ENCODE data around the gene TMEM123.

Gene TMEM123

DNA sequence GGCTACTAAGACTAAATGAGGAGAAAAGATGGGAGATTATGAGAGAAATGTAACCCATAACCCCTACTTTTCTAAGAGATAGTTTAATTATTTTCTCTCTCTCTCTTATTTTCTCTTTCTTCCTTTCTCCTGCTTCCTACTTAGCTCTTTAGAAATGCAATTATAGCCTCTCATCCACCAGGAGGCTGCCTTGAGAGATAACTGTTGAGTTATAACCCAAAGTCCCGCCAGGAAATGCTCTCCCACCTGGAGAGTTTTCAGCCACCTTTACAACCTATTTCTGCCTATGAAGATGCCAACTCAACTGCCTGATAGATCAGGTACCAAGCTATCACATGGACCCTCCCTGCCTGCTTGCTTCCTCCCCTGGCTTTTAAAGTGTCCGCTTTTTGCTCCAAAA lies 34.0 kb upstream of the TMEM123 start:
- Histone ChIP-seq H3K23ac (ENCODE audit: low read depth, low read length, poor library complexity) (no peak overlapping the region), H3K18ac (ENCODE audit: low read length) (no peak overlapping the region), H2BK120ac (ENCODE audit: low read depth, low read length) (no peak overlapping the region), H3K36me3 (replicated peaks in 1 of 2; ENCODE audit: control insufficient read depth in 2 of 2, insufficient read depth in 2 of 2, low read length in 2 of 2) (no peaks in the 10 kb centered on the region), H2AK5ac (ENCODE audit: low read depth, low read length) (no peak overlapping the region), H3K27ac (replicated peaks; ENCODE audit: low read length) (no peak overlapping the region), H4K91ac (ENCODE audit: low read depth, low read length, poor library complexity) (no peak overlapping the region), H3K4me3 (ENCODE audit: low read length in 2 of 2) (no peak overlapping the region), H3K14ac (ENCODE audit: low read length) (no peak overlapping the region), H2AFZ (ENCODE audit: low read length) (no peak overlapping the region), H3K27me3 (ENCODE audit: control insufficient read depth in 3 of 3, insufficient read depth in 3 of 3, low read depth in 1 of 3, low read length in 3 of 3) (peaks cover 0 to 4% (median 0%) of the 10 kb centered on the region in 3 experiments), H3K79me1 (ENCODE audit: low read depth, low read length) (no peaks in the 10 kb centered on the region), H2BK15ac (ENCODE audit: low read length) (no peak overlapping the region), H2BK12ac (ENCODE audit: low read length) (no peak overlapping the region), H3K9ac (ENCODE audit: low read depth, low read length, poor library complexity) (no peak overlapping the region), H3K9me3 (replicated peaks in 1 of 2; ENCODE audit: control insufficient read depth in 2 of 2, insufficient read depth in 1 of 2, low read depth in 1 of 2, low read length in 2 of 2) (no peaks in the 10 kb centered on the region), H3K4me2 (ENCODE audit: insufficient read depth, low read length, poor library complexity, severe bottlenecking) (no peak overlapping the region), H2BK5ac (ENCODE audit: low read length) (no peak overlapping the region), H3K4ac (ENCODE audit: low read length) (no peak overlapping the region), H3K4me1 (ENCODE audit: control insufficient read depth in 2 of 2, insufficient read depth in 1 of 2, low read depth in 1 of 2, low read length in 2 of 2) (no peaks in the 10 kb centered on the region), H4K8ac (ENCODE audit: low read depth, low read length) (no peak overlapping the region)
- no CpG with 5 or more reads among the region's 2 CpGs for WGBS, 2 donors (ENCODE audit: extremely low coverage in 2 of 2, insufficient read length in 2 of 2, insufficient replicate concordance in 1 of 2)
- no peak for DNase-seq (ENCODE audit: low spot score)

DNA sequence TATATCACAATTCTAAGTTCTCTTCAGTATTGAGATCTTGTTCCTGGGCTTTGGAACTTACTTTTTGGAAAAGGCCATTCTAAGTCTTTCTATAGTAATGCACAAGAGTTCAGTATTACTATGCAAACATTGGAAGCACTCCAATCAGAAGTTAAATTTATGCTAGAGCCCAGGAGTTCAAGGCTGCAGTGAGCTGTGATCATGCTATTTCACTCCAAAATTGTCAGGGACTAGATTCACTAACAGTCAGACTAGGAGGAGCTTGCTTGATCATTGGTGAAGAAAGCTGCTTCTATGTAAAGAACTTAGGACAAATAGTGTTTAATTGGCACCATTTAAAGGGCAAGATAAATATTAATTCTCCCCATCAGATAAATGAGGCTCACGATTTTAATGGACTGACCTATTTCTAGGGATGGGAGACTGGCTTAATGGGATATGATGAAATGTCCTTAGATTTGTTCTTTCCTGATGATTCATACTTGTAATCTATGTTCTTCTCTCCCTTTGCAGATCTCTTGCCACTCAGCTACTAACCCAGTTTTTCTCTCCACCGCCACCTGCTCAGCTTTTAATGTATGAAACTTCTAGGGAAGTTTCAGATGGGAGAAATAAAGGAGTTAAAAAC lies 32.6 kb upstream of the TMEM123 start:
- DNase-seq (ENCODE audit: low spot score) = no peak
- Histone ChIP-seq H2BK5ac (ENCODE audit: low read length) (no peak overlapping the region), H2BK120ac (ENCODE audit: low read depth, low read length) (no peak overlapping the region), H3K4me1 (ENCODE audit: control insufficient read depth in 2 of 2, insufficient read depth in 1 of 2, low read depth in 1 of 2, low read length in 2 of 2) (no peaks in the 10 kb centered on the region), H2BK12ac (ENCODE audit: low read length) (no peak overlapping the region), H3K14ac (ENCODE audit: low read length) (no peak overlapping the region), H3K27ac (replicated peaks; ENCODE audit: low read length) (no peak overlapping the region), H2AFZ (ENCODE audit: low read length) (no peak overlapping the region), H3K9ac (ENCODE audit: low read depth, low read length, poor library complexity) (no peak overlapping the region), H2AK5ac (ENCODE audit: low read depth, low read length) (no peak overlapping the region), H3K9me3 (replicated peaks in 1 of 2; ENCODE audit: control insufficient read depth in 2 of 2, insufficient read depth in 1 of 2, low read depth in 1 of 2, low read length in 2 of 2) (no peaks in the 10 kb centered on the region), H3K23ac (ENCODE audit: low read depth, low read length, poor library complexity) (no peak overlapping the region), H3K36me3 (replicated peaks in 1 of 2; ENCODE audit: control insufficient read depth in 2 of 2, insufficient read depth in 2 of 2, low read length in 2 of 2) (no peaks in the 10 kb centered on the region), H3K79me1 (ENCODE audit: low read depth, low read length) (no peaks in the 10 kb centered on the region), H3K4me3 (ENCODE audit: low read length in 2 of 2) (no peak overlapping the region), H2BK15ac (ENCODE audit: low read length) (no peak overlapping the region), H4K8ac (ENCODE audit: low read depth, low read length) (no peak overlapping the region), H3K18ac (ENCODE audit: low read length) (no peak overlapping the region), H3K4me2 (ENCODE audit: insufficient read depth, low read length, poor library complexity, severe bottlenecking) (no peak overlapping the region), H4K91ac (ENCODE audit: low read depth, low read length, poor library complexity) (no peak overlapping the region), H3K27me3 (ENCODE audit: control insufficient read depth in 3 of 3, insufficient read depth in 3 of 3, low read depth in 1 of 3, low read length in 3 of 3) (peaks cover 0 to 4% (median 0%) of the 10 kb centered on the region in 3 experiments), H3K4ac (ENCODE audit: low read length) (no peak overlapping the region)
- WGBS, 2 donors (ENCODE audit: extremely low coverage in 2 of 2, insufficient read length in 2 of 2, insufficient replicate concordance in 1 of 2) = no CpG with 5 or more reads among the region's 2 CpGs

DNA sequence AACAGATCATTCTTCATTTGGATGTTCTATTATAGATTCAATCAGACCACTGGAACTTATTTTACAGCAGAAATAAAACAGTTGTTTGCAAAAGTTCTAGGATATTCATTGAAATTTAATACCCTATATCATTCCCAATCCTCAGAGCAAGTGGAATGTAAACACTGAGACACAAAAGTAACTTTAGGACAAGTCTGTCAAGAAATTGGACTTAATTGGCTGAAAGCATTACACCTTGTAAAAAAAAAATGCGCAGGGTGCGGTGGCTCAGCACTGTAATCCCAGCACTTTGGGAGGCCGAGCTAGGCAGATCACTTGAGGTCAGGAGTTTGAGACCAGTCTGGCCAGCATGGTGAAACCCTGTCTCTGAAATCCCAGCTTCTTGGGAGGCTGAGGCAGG lies 29.9 kb upstream of the TMEM123 start:
- no peak overlapping the region for H3K27ac ChIP-seq (replicated peaks; ENCODE audit: low read length)
- no peak overlapping the region for H3K4ac ChIP-seq (ENCODE audit: low read length)
- H3K23ac ChIP-seq (ENCODE audit: low read depth, low read length, poor library complexity) = no peak overlapping the region
- no peak overlapping the region for H2AK5ac ChIP-seq (ENCODE audit: low read depth, low read length)
- H3K4me1 ChIP-seq (ENCODE audit: control insufficient read depth in 2 of 2, insufficient read depth in 1 of 2, low read depth in 1 of 2, low read length in 2 of 2) = no peaks in the 10 kb centered on the region
- H3K27me3 ChIP-seq (ENCODE audit: control insufficient read depth in 3 of 3, insufficient read depth in 3 of 3, low read depth in 1 of 3, low read length in 3 of 3) = peaks cover 0 to 3% (median 0%) of the 10 kb centered on the region in 3 experiments
- no peak overlapping the region for H4K8ac ChIP-seq (ENCODE audit: low read depth, low read length)
- H2BK15ac ChIP-seq (ENCODE audit: low read length) = no peak overlapping the region
- no peak for DNase-seq (ENCODE audit: low spot score)
- H2AFZ ChIP-seq (ENCODE audit: low read length) = no peak overlapping the region
- H3K79me1 ChIP-seq (ENCODE audit: low read depth, low read length) = no peaks in the 10 kb centered on the region
- no peak overlapping the region for H2BK120ac ChIP-seq (ENCODE audit: low read depth, low read length)
- no peak overlapping the region for H3K4me2 ChIP-seq (ENCODE audit: insufficient read depth, low read length, poor library complexity, severe bottlenecking)
- no peak overlapping the region for H4K91ac ChIP-seq (ENCODE audit: low read depth, low read length, poor library complexity)
- no peak overlapping the region for H2BK5ac ChIP-seq (ENCODE audit: low read length)
- no peaks in the 10 kb centered on the region for H3K36me3 ChIP-seq (replicated peaks in 1 of 2; ENCODE audit: control insufficient read depth in 2 of 2, insufficient read depth in 2 of 2, low read length in 2 of 2)
- WGBS, 2 donors (ENCODE audit: extremely low coverage in 2 of 2, insufficient read length in 2 of 2, insufficient replicate concordance in 1 of 2) = no CpG with 5 or more reads among the region's 3 CpGs
- H3K18ac ChIP-seq (ENCODE audit: low read length) = no peak overlapping the region
- no peak overlapping the region for H3K14ac ChIP-seq (ENCODE audit: low read length)
- H2BK12ac ChIP-seq (ENCODE audit: low read length) = no peak overlapping the region
- H3K9me3 ChIP-seq (replicated peaks in 1 of 2; ENCODE audit: control insufficient read depth in 2 of 2, insufficient read depth in 1 of 2, low read depth in 1 of 2, low read length in 2 of 2) = no peaks in the 10 kb centered on the region
- no peak overlapping the region for H3K9ac ChIP-seq (ENCODE audit: low read depth, low read length, poor library complexity)
- H3K4me3 ChIP-seq (ENCODE audit: low read length in 2 of 2) = no peak overlapping the region

GRCh38 chr11:102479733-102480132 lies 27.2 kb upstream of the TMEM123 start:
- no peak overlapping the region for H3K4me2 ChIP-seq (ENCODE audit: insufficient read depth, low read length, poor library complexity, severe bottlenecking)
- H3K27ac ChIP-seq (replicated peaks; ENCODE audit: low read length) = no peak overlapping the region
- H3K79me1 ChIP-seq (ENCODE audit: low read depth, low read length) = no peaks in the 10 kb centered on the region
- no peak overlapping the region for H2BK15ac ChIP-seq (ENCODE audit: low read length)
- no peak overlapping the region for H3K23ac ChIP-seq (ENCODE audit: low read depth, low read length, poor library complexity)
- no peaks in the 10 kb centered on the region for H3K9me3 ChIP-seq (replicated peaks in 1 of 2; ENCODE audit: control insufficient read depth in 2 of 2, insufficient read depth in 1 of 2, low read depth in 1 of 2, low read length in 2 of 2)
- H2AFZ ChIP-seq (ENCODE audit: low read length) = no peak overlapping the region
- no peak for DNase-seq (ENCODE audit: low spot score)
- no peak overlapping the region for H4K8ac ChIP-seq (ENCODE audit: low read depth, low read length)
- H2BK5ac ChIP-seq (ENCODE audit: low read length) = no peak overlapping the region
- no peaks in the 10 kb centered on the region for H3K36me3 ChIP-seq (replicated peaks in 1 of 2; ENCODE audit: control insufficient read depth in 2 of 2, insufficient read depth in 2 of 2, low read length in 2 of 2)
- no peak overlapping the region for H2AK5ac ChIP-seq (ENCODE audit: low read depth, low read length)
- no peak overlapping the region for H3K18ac ChIP-seq (ENCODE audit: low read length)
- H2BK12ac ChIP-seq (ENCODE audit: low read length) = no peak overlapping the region
- H3K4me1 ChIP-seq (ENCODE audit: control insufficient read depth in 2 of 2, insufficient read depth in 1 of 2, low read depth in 1 of 2, low read length in 2 of 2) = peaks cover 0 to 2% of the 10 kb centered on the region in 2 donors
- H3K27me3 ChIP-seq (ENCODE audit: control insufficient read depth in 3 of 3, insufficient read depth in 3 of 3, low read depth in 1 of 3, low read length in 3 of 3) = peaks cover 0 to 3% (median 0%) of the 10 kb centered on the region in 3 experiments
- no peak overlapping the region for H4K91ac ChIP-seq (ENCODE audit: low read depth, low read length, poor library complexity)
- H3K14ac ChIP-seq (ENCODE audit: low read length) = no peak overlapping the region
- WGBS, 2 donors (ENCODE audit: extremely low coverage in 2 of 2, insufficient read length in 2 of 2, insufficient replicate concordance in 1 of 2) = no CpG with 5 or more reads among the region's 2 CpGs
- no peak overlapping the region for H2BK120ac ChIP-seq (ENCODE audit: low read depth, low read length)
- no peak overlapping the region for H3K4me3 ChIP-seq (ENCODE audit: low read length in 2 of 2)
- H3K9ac ChIP-seq (ENCODE audit: low read depth, low read length, poor library complexity) = no peak overlapping the region
- H3K4ac ChIP-seq (ENCODE audit: low read length) = no peak overlapping the region
